Aorta (tissue), 5 donors: ENCODE results near the gene ITFG2. TPM values are rescaled to one million over a fixed set of nuclear protein-coding genes. Genes with fewer than 3 reads are reported as not detected.

Source experiments
- ATAC-seq: fragments of 200-7000 bp; cut with Tn5 transposase; one replicate; pipeline ENCODE4 v1.9.1; 2022; ENCODE audit warnings: moderate library complexity; ENCODE audit not compliant: low FRiP score
- DNase-seq, 2 donors: peaks; one replicate each; pipeline ENCODE4 v3.0.0-alpha.2; 2020
- H3K27ac ChIP-seq, 2 donors: one replicate each; pipeline ENCODE4 v1.5.1; 2013; ENCODE audit warnings: low read length in 2 of 2, mild to moderate bottlenecking in 2 of 2, moderate library complexity in 2 of 2, control low read depth in 1 of 2, inconsistent platforms in 1 of 2, low read depth in 1 of 2
- H3K27me3 ChIP-seq, 2 donors: one replicate each; pipeline ENCODE4 v1.6.1; 2013; ENCODE audit warnings: control low read depth in 1 of 2, low read length in 1 of 2, mild to moderate bottlenecking in 1 of 2, moderate library complexity in 1 of 2; ENCODE audit not compliant: insufficient read depth in 2 of 2, control insufficient read depth in 1 of 2
- H3K36me3 ChIP-seq, 2 donors: one replicate each; pipeline ENCODE4 v1.6.1; 2013; ENCODE audit warnings: control low read depth in 1 of 2, low read length in 1 of 2, mild to moderate bottlenecking in 1 of 2; ENCODE audit not compliant: insufficient read depth in 2 of 2, control insufficient read depth in 1 of 2
- H3K4me1 ChIP-seq, 2 donors: one replicate each; pipeline ENCODE4 v1.6.1; 2013; ENCODE audit warnings: low read length in 2 of 2, control low read depth in 1 of 2, mild to moderate bottlenecking in 1 of 2, moderate library complexity in 1 of 2; ENCODE audit not compliant: insufficient read depth in 2 of 2, control insufficient read depth in 1 of 2
- H3K4me3 ChIP-seq, 2 donors: one replicate each; pipeline ENCODE4 v1.5.1; 2013; ENCODE audit warnings: low read length in 2 of 2, control low read depth in 1 of 2, mild to moderate bottlenecking in 1 of 2
- H3K9me3 ChIP-seq: one replicate; pipeline ENCODE4 v1.6.1; 2013; ENCODE audit warnings: mild to moderate bottlenecking, low read length; ENCODE audit not compliant: control insufficient read depth
- WGBS, 2 donors: extraction: QIAGEN DNeasy Blood & Tissue Kit; methylation state at CpG; one replicate each; pipeline ENCODE4 v1.1.7; 2013; 5-methylcytosine and 5-hydroxymethylcytosine counted together
- intact Hi-C, 2 donors: fragments of 100-400 bp; cut with DNase I; formaldehyde crosslinking; loops; one replicate each; pipeline versions ENCODE4 v1.14.2 to v1.15.0; 2022
- polyA plus RNA-seq, 2 donors: library from polyadenylated mRNA; stranded (reverse); fragments of 200-250 nt; gene quantifications; one replicate each; pipeline ENCODE4 v1.2.3, GENCODE V29; 2013
- total RNA-seq, 2 donors: library from RNA; stranded (reverse); fragmentation: NEBNext Ultra II Directional; extraction: Animal tissue kit (Norgen Biotek cat#: 25700); gene quantifications; one replicate each; pipeline ENCODE4 v1.2.1, GENCODE V29; 2021
- donor health status: healthy with polysubstance abuse.
- donor health status: Bipolar disorder and iron deficiency.
- donor health status: DM: no; HTN: no; CAD: no.
- donor health status: DM: no; HTN: no; CAD: no.
- donor health status: DM: yes; HTN: yes; CAD: no.

Gene ITFG2
- total and polyA plus RNA-seq, 4 donors: 5.9 to 43.7 (median 28.6) TPM

GRCh38 chr12:2773199-2773875 lies 39.1 kb upstream of the ITFG2 start:
- H3K27ac ChIP-seq: no peak overlapping the region
- intact Hi-C loops: no loop called here
- no peaks in the 10 kb centered on the region for H3K9me3 ChIP-seq
- WGBS, 2 donors: 75 to 78% methylated on average over 19 of the region's 19 CpGs
- no peak for ATAC-seq
- no peaks in the 10 kb centered on the region for H3K4me1 ChIP-seq
- no peaks in the 10 kb centered on the region for H3K27me3 ChIP-seq
- DNase-seq: no peak
- H3K4me3 ChIP-seq: no peak overlapping the region
- H3K36me3 ChIP-seq: no peaks in the 10 kb centered on the region

GRCh38 chr12:2775431-2775830 lies 37.0 kb upstream of the ITFG2 start:
- no peaks in the 10 kb centered on the region for H3K36me3 ChIP-seq
- H3K9me3 ChIP-seq: no peaks in the 10 kb centered on the region
- no peak overlapping the region for H3K27ac ChIP-seq
- intact Hi-C loops: no loop called here
- H3K4me1 ChIP-seq: no peaks in the 10 kb centered on the region
- ATAC-seq (no peak), DNase-seq (no peak)
- H3K27me3 ChIP-seq: no peaks in the 10 kb centered on the region
- 76 to 77% methylated on average over 8 of the region's 8 CpGs for WGBS, 2 donors
- no peak overlapping the region for H3K4me3 ChIP-seq

GRCh38 chr12:2776129-2776806 lies 36.2 kb upstream of the ITFG2 start:
- no peaks in the 10 kb centered on the region for H3K4me1 ChIP-seq
- H3K36me3 ChIP-seq: no peaks in the 10 kb centered on the region
- no peak for DNase-seq
- H3K4me3 ChIP-seq: no peak overlapping the region
- WGBS, 2 donors: 81 to 83% methylated on average over 20 of the region's 20 CpGs
- ATAC-seq: no peak
- intact Hi-C loops: no loop called here
- no peaks in the 10 kb centered on the region for H3K27me3 ChIP-seq
- no peaks in the 10 kb centered on the region for H3K9me3 ChIP-seq
- no peak overlapping the region for H3K27ac ChIP-seq

- no peak overlapping the region for H3K27ac ChIP-seq
- no peak for ATAC-seq
- H3K4me1 ChIP-seq: no peaks in the 10 kb centered on the region
- H3K36me3 ChIP-seq: no peaks in the 10 kb centered on the region
- WGBS, 2 donors: 76 to 80% methylated on average over 4 of the region's 4 CpGs
- no peak overlapping the region for H3K4me3 ChIP-seq
- no peaks in the 10 kb centered on the region for H3K9me3 ChIP-seq
- H3K27me3 ChIP-seq: no peaks in the 10 kb centered on the region
- intact Hi-C loops: no loop called here
- DNase-seq: no peak
These were observed 33.2 kb upstream of the ITFG2 start for GRCh38 chr12:2779281-2779680.

GRCh38 chr12:2783936-2784600 lies 28.4 kb upstream of the ITFG2 start:
- H3K36me3 ChIP-seq: no peaks in the 10 kb centered on the region
- H3K27me3 ChIP-seq: no peaks in the 10 kb centered on the region
- DNase-seq (peak; percentile 76 to 88), ATAC-seq (peak; percentile 92)
- no peak overlapping the region for H3K4me3 ChIP-seq
- no peaks in the 10 kb centered on the region for H3K4me1 ChIP-seq
- H3K27ac ChIP-seq: no peak overlapping the region
- 11% methylated on average over 25 of the region's 25 CpGs for WGBS, 2 donors
- no peaks in the 10 kb centered on the region for H3K9me3 ChIP-seq
- intact Hi-C loops: loop anchor here in 1 of 2 donors (2.0 to 10.0 kb wide), 2 partner anchors 45 to 99 kb away; no protein-coding TSS in a partner anchor

GRCh38 chr12:2785017-2785416 lies 27.5 kb upstream of the ITFG2 start:
- Histone ChIP-seq H3K27ac (no peak overlapping the region), H3K27me3 (no peaks in the 10 kb centered on the region), H3K4me1 (no peaks in the 10 kb centered on the region), H3K9me3 (no peaks in the 10 kb centered on the region), H3K36me3 (no peaks in the 10 kb centered on the region), H3K4me3 (no peak overlapping the region)
- DNase-seq: no peak
- no peak for ATAC-seq
- 70 to 76% methylated on average over 5 of the region's 5 CpGs for WGBS, 2 donors
- intact Hi-C loops: loop anchor here (2.0 to 10.0 kb wide), 3 partner anchors 46 to 100 kb away; no protein-coding TSS in a partner anchor

GRCh38 chr12:2791089-2791488 lies 21.4 kb upstream of the ITFG2 start:
- no peak overlapping the region for H3K4me3 ChIP-seq
- no peak overlapping the region for H3K27ac ChIP-seq
- 73 to 80% methylated on average over 6 of the region's 6 CpGs for WGBS, 2 donors
- no peak for DNase-seq
- no peaks in the 10 kb centered on the region for H3K27me3 ChIP-seq
- intact Hi-C loops: no loop called here
- H3K36me3 ChIP-seq: no peaks in the 10 kb centered on the region
- no peak for ATAC-seq
- no peaks in the 10 kb centered on the region for H3K4me1 ChIP-seq
- no peaks in the 10 kb centered on the region for H3K9me3 ChIP-seq

- ATAC-seq: no peak
- Histone ChIP-seq H3K27me3 (no peaks in the 10 kb centered on the region), H3K36me3 (peaks cover 0 to 3% of the 10 kb centered on the region in 2 donors), H3K27ac (no peak overlapping the region), H3K9me3 (no peaks in the 10 kb centered on the region), H3K4me3 (no peak overlapping the region), H3K4me1 (peaks cover 0 to 2% of the 10 kb centered on the region in 2 donors)
- DNase-seq: no peak
- WGBS, 2 donors: 88% methylated on average over 25 of the region's 25 CpGs
- intact Hi-C loops: no loop called here
These were observed 19.6 kb upstream of the ITFG2 start for GRCh38 chr12:2792671-2793500.
